Astrocyte (in vitro differentiated cells and primary cell): Measurements from ENCODE around the gene POSTN. TPM values are rescaled to one million over a fixed set of nuclear protein-coding genes. Genes with fewer than 3 reads are reported as not detected.
"Not testable (repeated sequence)": the region's sequence is repeated elsewhere in the genome, so short reads cannot be mapped to it uniquely, and the experiment has no call there.

Experiments
- DNase-seq: peaks from one replicate; pipeline ENCODE4 v3.0.0-alpha.2; 2010; ENCODE audit warnings: low read depth
- FAIRE-seq: peaks from 2 replicates; lab custom pipeline; 2011; peaks lifted over from hg19 to GRCh38; lab: Jason Lieb, UNC
- H2AFZ ChIP-seq: 2 replicates; pipeline ENCODE4 v1.6.0; 2012; ENCODE audit warnings: low read depth, low read length, inconsistent platforms
- H3K27ac ChIP-seq: 2 replicates; pipeline ENCODE4 v1.5.1; 2011; ENCODE audit warnings: low read depth, low read length, inconsistent platforms
- H3K27me3 ChIP-seq: 2 replicates; pipeline ENCODE4 v1.6.0; 2011; ENCODE audit warnings: low read length, inconsistent platforms; ENCODE audit not compliant: insufficient read depth
- H3K36me3 ChIP-seq: 2 replicates; pipeline ENCODE4 v1.5.1; 2011; ENCODE audit warnings: low read length, inconsistent platforms; ENCODE audit not compliant: insufficient read depth
- H3K4me1 ChIP-seq: 2 replicates; pipeline ENCODE4 v1.5.1; 2011; ENCODE audit warnings: low read length, inconsistent platforms; ENCODE audit not compliant: insufficient read depth
- H3K4me2 ChIP-seq: 2 replicates; pipeline ENCODE4 v1.6.0; 2012; ENCODE audit warnings: low read length, inconsistent platforms
- H3K4me3 ChIP-seq: 2 replicates; pipeline ENCODE4 v1.5.1; 2011; ENCODE audit warnings: low read depth, mild to moderate bottlenecking, low read length, inconsistent platforms; ENCODE audit not compliant: insufficient read depth
- H3K79me2 ChIP-seq: 2 replicates; pipeline ENCODE4 v1.6.0; 2012; ENCODE audit warnings: mild to moderate bottlenecking, low read length, inconsistent platforms; ENCODE audit not compliant: insufficient read depth
- H3K9ac ChIP-seq: 2 replicates; pipeline ENCODE4 v1.6.0; 2012; ENCODE audit warnings: mild to moderate bottlenecking, low read length, inconsistent platforms
- H3K9me3 ChIP-seq: 2 replicates; pipeline ENCODE4 v1.5.1; 2012; ENCODE audit warnings: low read depth, mild to moderate bottlenecking, low read length, inconsistent platforms; ENCODE audit not compliant: insufficient read depth
- H4K20me1 ChIP-seq: 2 replicates; pipeline ENCODE4 v1.6.0; 2012; ENCODE audit warnings: low read length, inconsistent platforms; ENCODE audit not compliant: insufficient read depth
- H3K27ac Mint-ChIP-seq: one replicate; pipeline ENCODE4 v1.8.0; 2021; ENCODE audit warnings: mild to moderate bottlenecking, mixed read lengths; ENCODE audit not compliant: unreplicated experiment
- H3K27me3 Mint-ChIP-seq: one replicate; pipeline ENCODE4 v1.8.0; 2021; ENCODE audit warnings: low read depth, mixed read lengths; ENCODE audit not compliant: unreplicated experiment
- H3K36me3 Mint-ChIP-seq: one replicate; pipeline ENCODE4 v1.8.0; 2021; ENCODE audit warnings: low read depth, mixed read lengths; ENCODE audit not compliant: unreplicated experiment
- H3K4me1 Mint-ChIP-seq: one replicate; pipeline ENCODE4 v1.8.0; 2021; ENCODE audit warnings: low read depth, mixed read lengths; ENCODE audit not compliant: unreplicated experiment
- H3K4me3 Mint-ChIP-seq: one replicate; pipeline ENCODE4 v1.8.0; 2021; ENCODE audit warnings: mild to moderate bottlenecking, moderate library complexity, mixed read lengths; ENCODE audit not compliant: unreplicated experiment
- H3K9me3 Mint-ChIP-seq: one replicate; pipeline ENCODE4 v1.8.0; 2021; ENCODE audit warnings: mild to moderate bottlenecking, mixed read lengths; ENCODE audit not compliant: unreplicated experiment
- EZH2 ChIP-seq: IDR thresholded peaks from 2 replicates; pipeline ENCODE4 v1.6.1; 2012; ENCODE audit warnings: mild to moderate bottlenecking, low read length, inconsistent platforms; ENCODE audit not compliant: insufficient read depth
- total RNA-seq: library from RNA; stranded (reverse); gene quantifications from 2 replicates; pipeline ENCODE4 v1.2.1, GENCODE V29; 2021
- TF ChIP-seq, protein P1 (sequence below): IDR thresholded peaks from 2 replicates; pipeline ENCODE4 v1.5.1; 2011; ENCODE audit warnings: low read depth, mild to moderate bottlenecking, inconsistent platforms, low read length, moderate library complexity; ENCODE audit not compliant: insufficient read depth

POSTN gene
- total RNA-seq, 1 donor from 2014 or later, result 18.6 TPM

- DNase-seq (no peak), FAIRE-seq (no peak)
- Histone ChIP-seq H3K36me3 (no peaks in the 10 kb centered on the region), H3K27me3 (no peaks in the 10 kb centered on the region), H3K27ac (no peak overlapping the region), H3K9ac (no peak overlapping the region), H3K4me2 (no peak overlapping the region), H3K4me3 (no peak overlapping the region), H3K79me2 (no peaks in the 10 kb centered on the region), H4K20me1 (no peaks in the 10 kb centered on the region), H3K9me3 (no peaks in the 10 kb centered on the region), H2AFZ (no peak overlapping the region), H3K4me1 (no peaks in the 10 kb centered on the region)
- Mint-ChIP-seq H3K4me3 (no peak overlapping the region), H3K36me3 (no peaks in the 10 kb centered on the region), H3K4me1 (peaks cover 2% of the 10 kb centered on the region), H3K27me3 (no peaks in the 10 kb centered on the region), H3K9me3 (peaks cover 15% of the 10 kb centered on the region), H3K27ac (no peak overlapping the region)
- TF ChIP-seq, protein P1, sequence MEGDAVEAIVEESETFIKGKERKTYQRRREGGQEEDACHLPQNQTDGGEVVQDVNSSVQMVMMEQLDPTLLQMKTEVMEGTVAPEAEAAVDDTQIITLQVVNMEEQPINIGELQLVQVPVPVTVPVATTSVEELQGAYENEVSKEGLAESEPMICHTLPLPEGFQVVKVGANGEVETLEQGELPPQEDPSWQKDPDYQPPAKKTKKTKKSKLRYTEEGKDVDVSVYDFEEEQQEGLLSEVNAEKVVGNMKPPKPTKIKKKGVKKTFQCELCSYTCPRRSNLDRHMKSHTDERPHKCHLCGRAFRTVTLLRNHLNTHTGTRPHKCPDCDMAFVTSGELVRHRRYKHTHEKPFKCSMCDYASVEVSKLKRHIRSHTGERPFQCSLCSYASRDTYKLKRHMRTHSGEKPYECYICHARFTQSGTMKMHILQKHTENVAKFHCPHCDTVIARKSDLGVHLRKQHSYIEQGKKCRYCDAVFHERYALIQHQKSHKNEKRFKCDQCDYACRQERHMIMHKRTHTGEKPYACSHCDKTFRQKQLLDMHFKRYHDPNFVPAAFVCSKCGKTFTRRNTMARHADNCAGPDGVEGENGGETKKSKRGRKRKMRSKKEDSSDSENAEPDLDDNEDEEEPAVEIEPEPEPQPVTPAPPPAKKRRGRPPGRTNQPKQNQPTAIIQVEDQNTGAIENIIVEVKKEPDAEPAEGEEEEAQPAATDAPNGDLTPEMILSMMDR, result no peak
- no peak for TF ChIP-seq EZH2
Measured at GRCh38 chr13:37560526-37560925, 38.0 kb downstream of the POSTN start.

DNA sequence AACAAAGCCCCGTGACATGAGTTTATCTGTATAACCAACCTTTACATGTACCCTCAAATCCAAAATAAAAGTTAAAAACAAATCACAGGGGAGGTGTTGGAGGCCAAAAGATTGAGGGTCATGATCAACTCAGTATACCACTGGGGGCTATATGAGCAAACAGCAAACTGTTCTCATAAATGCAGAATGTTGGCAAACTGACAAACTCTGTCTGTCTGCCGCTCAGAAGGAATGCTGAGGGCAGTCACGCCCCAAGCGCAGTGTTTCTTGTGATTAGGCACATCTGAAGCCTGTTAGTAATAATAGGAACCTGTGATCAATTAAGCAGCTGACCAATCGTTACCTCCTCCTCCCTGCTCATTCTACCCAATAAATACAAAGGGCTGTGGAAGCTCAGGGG is 39.8 kb downstream of the POSTN start:
- H3K27ac Mint-ChIP-seq, H3K4me2 ChIP-seq, H3K27me3 ChIP-seq, H3K27me3 Mint-ChIP-seq, FAIRE-seq, H3K4me1 ChIP-seq, H3K4me3 Mint-ChIP-seq, H4K20me1 ChIP-seq, H2AFZ ChIP-seq, H3K79me2 ChIP-seq, H3K9me3 ChIP-seq, H3K4me3 ChIP-seq, DNase-seq, H3K9ac ChIP-seq, H3K4me1 Mint-ChIP-seq, H3K36me3 Mint-ChIP-seq, H3K27ac ChIP-seq, H3K36me3 ChIP-seq: not testable (repeated sequence)
- H3K9me3 Mint-ChIP-seq, result peaks cover 15% of the 10 kb centered on the region

GRCh38 chr13:37546087-37546486 is 52.5 kb downstream of the POSTN start:
- Mint-ChIP-seq H3K9me3 (peaks cover 21% of the 10 kb centered on the region), H3K36me3 (no peaks in the 10 kb centered on the region), H3K27me3 (no peaks in the 10 kb centered on the region), H3K4me3 (no peak overlapping the region), H3K27ac (no peak overlapping the region), H3K4me1 (peaks cover 6% of the 10 kb centered on the region)
- Histone ChIP-seq H3K27me3 (no peaks in the 10 kb centered on the region), H3K4me2 (no peak overlapping the region), H3K79me2 (no peaks in the 10 kb centered on the region), H4K20me1 (no peaks in the 10 kb centered on the region), H2AFZ (no peak overlapping the region), H3K4me1 (no peaks in the 10 kb centered on the region), H3K9ac (no peak overlapping the region), H3K4me3 (no peak overlapping the region), H3K36me3 (no peaks in the 10 kb centered on the region), H3K9me3 (peaks cover 7% of the 10 kb centered on the region), H3K27ac (no peak overlapping the region)
- FAIRE-seq (no peak), DNase-seq (no peak)
- TF ChIP-seq EZH2, result no peak
- TF ChIP-seq, protein P1, result no peak
